GM21786 (cell line): ENCODE data around the gene MLLT10.

Experiments
- ATAC-seq: cut with Tn5 transposase; IDR thresholded peaks from one replicate; pipeline ENCODE4 v1.9.1; 2021; ENCODE audit not compliant: unreplicated experiment

Gene MLLT10

DNA sequence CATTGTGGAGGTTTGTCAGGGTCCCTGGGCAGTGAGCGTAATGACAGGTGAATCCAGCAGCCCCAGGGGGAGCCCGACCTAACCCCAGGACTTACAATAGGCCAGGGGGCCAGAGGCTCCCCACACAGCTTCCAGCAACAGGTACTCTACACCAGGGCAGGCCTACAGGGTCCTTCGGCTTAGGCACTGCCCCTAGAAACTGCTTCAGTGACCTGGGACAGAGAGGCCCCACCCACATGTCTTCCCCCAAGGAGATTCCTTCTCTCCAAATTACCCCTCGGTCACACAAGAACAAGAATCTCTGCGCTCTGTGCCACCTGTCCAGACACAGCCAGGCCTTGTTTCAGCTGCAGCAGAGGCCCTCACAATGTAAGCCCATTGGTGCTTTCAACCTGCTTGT is 32.9 kb upstream of the MLLT10 start:
- no peak for ATAC-seq

DNA sequence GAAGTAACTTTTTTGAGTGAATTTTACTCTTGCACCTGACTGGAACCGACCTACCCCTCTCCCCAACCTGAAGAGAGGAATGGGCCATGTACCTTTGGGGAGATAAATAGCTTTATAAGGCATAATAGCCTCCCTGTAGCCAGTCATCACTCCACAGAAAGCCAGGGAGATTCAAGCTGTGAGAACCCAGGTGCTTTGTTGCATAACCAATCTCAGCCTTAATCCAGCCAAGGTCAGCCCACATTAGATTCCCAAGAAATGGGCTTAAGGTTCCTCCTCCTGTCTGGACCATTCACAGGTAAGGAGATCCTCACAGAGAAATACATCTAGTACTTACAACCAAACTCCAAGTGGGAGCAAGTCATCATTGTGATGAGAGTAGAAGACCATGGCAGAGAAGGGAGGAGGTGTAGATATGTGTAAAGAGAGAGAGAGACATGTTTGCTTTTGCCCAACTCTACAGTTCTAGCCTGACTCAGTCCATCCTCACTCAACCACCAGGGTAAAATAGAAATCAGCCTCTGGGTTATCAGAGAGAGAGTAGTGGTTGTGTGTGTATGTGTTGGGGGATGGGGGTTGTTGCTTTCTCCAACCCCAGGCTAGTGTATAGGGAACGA is 32.2 kb upstream of the MLLT10 start:
- ATAC-seq: no peak

DNA sequence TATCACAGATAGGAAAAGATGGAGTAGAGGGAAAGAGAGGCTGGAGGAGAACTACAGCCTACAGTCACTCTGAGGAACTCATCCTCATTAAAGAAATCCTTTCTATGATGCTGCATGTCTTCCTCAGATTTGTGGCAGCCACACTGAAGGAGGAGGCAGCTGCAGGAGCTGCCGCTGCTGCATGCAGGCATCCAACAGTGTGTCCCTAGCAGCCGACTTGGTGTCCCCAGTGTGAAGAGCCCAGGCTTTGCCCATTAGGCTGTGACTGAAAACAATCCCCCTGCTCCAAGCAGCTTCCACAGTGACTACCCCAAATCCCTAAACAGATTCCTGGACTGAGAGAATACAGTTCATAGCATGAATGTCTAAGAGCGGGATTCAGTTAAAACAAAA is 31.7 kb upstream of the MLLT10 start:
- no peak for ATAC-seq

DNA sequence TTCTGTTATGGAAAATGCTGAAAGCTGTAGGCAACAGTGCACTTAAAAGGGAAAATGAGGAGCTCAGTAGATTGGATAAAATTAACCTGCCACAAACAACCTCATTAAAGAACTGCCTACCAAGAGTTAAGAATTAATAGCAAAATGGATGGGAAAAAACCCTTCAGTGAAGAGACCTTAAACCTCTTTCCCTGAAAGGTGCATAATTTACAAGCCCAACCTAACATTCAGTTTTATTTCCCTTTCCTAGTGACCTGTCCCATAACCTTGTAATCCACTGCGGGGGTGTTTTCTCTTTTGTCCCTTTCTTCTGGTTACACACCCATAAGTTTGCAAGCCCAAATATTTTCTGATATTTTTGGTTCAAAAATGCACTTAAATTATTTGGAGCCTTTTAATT is 30.5 kb upstream of the MLLT10 start:
- ATAC-seq: no peak

DNA sequence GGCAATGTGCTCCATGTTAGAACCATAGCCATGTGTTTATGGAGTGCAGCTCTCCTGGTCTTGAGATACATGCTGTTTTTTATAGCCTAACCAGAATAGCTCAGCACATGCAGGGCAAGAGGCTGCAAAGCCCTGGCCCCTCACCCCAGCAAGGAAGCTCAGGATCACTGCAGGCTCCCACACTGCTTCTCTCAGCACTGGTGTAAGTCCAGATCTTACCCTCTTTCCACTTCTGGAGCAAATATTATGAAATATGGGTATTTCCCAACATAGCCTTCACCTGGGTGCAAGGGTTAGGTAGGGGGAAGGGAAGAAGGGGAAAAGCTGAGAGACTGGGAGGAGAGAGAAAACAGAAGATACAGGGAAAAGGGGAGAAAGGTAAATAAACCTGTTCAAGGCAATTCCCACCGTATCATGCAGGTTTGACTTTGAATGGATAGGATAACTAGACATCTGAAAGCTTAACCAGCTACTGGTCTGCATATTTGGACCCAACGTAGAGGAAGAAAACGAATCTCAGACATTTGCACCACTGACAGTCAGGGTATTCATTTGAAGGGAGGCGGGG is 28.2 kb upstream of the MLLT10 start:
- ATAC-seq: no peak

DNA sequence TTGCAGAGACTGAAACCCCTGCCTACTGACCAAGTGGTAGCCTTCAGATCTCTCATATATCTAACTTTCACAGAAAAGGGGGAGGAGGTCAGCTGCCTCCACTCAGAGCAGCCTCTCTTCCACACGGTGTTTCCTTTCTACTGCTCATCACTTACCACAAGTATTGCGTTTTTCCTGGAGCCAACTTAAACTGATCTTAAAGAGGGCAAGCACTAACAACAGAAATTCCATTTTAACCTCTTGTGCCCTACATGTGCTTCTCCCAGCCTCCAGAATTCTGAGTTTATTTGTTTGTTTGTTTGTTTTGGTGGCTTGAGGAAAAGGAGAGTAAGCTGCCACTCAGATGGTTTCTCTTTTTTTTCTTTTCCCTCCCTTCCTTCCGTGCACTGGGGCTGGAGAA is 27.7 kb upstream of the MLLT10 start:
- ATAC-seq: no peak

DNA sequence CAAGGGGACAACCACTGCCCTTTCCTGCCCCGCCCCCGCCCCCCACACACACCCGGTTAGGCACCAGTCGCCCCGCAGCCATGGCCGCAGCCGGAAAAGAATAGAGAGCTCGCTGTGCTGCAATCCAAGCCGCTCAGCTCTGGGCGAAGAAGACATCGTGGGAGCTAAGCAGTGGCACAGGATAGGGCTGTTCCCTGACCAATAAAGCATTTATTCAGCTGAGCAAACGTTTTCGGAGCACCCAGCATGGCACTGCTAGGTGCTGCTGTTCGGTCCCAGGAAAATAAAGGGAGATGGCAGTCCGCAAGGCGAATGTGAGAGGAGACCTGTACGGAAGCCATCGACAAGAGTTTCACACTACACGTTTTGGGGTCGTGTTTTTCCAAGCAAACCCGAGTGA is 26.9 kb upstream of the MLLT10 start:
- ATAC-seq: no peak

DNA sequence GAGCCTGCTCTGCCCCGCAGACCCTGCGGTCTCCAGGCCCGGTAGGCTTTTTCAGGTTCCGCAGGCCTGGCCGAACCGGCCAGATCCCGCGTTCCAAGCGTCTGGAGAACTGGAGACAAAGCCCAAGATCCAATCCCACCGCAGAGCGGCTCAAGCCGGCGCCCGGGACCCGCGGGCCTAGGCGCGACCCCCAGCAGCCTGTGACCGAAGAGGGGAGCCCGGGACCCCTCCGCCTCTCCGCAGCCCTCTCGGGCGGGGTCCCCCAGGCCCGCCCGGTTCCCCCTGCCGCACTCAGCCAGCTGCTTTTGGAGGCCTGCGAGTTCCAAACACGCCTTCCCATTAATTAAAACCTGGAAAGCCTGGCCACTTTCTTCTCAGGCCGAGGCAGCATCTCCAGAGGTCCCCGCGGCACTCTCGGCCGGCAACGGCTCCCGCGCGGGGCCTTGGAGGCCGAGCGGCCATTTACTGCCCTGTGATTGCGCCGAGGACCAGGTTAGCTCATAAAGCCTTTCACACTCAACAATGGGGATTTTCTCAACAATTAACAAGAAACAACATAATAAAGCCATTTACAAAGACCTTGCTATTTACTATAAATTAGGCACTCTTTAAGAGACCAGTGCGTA is 25.2 kb upstream of the MLLT10 start:
- ATAC-seq: no peak

DNA sequence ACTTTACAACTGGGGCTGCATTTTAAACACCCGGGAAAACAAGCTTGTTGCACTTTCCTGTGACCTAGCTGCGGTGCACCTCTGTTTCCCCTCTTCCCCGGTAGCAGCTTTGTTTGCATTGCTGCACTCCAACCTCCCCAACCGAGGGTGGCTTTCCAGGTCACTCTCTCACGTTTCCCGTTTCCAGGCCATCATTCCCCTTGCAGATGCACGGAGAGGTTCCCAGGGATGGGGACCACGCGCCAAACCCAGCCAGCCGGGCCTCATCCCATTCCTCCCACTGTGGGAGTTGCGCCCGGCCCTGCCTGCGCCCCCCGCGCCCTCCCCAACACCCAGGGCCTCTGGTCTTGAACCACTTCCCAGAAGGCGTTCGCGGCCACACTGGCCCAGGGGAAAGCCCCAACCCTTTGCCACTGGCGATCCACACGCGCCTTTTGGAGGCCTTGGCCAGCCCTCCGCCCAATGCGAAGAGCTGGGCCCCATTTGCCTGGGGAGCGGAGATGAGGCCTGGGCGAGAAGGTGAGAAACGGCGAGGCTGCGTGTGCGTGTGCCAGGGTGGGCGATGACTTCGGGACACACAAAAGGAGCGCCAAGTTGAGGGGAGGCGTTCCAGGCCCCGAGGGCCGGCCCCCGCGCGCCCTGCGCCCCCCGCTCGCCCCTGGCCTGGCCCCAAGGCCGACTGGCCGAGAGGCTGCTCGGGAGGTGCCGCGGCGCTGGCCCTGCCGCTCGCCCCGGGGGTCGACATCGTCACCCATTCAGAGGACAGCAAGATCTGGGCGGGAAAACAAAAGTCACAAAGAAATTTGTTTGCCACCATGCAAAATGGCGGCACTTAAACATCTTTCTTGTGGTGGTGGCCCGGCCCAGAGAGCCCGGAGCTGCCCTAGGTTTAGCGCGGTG is 24.4 kb upstream of the MLLT10 start:
- no peak for ATAC-seq

DNA sequence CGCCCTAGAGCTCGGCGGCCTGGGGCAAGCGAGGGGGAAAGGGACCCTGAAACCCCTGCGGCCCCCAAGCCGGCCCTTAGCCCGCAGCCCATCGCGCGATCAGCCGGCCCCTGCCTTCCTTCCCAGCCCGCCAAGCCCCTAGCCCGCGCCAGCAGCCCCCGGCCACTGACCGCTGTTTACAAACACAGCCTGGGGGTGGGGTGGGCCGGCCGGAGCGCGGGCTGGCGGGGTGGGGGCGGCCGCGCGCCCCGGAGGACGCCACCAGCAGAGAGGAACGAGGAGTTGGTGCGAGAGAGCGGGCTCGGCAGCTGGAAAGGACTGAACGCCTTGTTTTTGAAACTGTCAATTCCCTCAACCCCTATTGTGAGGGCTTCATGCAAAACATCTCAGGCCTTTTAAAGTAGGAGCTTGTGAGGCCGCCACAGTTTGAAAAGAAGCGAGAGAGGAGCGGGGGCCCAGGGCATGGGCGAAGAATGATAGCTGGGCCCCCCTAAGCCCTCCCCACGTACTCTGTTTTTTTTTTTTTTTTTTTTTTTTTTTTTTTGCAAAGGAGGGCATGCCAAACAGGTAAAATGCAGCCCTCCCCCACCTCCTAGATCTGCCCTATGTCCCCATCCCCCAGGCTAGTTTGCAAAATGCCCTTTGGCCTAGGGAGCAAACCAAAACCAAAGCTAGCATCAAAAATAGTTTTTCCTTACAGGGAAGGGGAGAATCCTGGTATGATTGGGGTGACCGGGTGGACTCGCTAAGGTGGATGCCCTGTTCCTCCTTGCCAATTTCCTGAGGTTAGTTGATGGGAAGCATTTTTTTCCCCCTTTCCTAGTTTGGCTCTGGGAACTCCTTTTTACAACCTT is 23.6 kb upstream of the MLLT10 start:
- ATAC-seq: no peak

DNA sequence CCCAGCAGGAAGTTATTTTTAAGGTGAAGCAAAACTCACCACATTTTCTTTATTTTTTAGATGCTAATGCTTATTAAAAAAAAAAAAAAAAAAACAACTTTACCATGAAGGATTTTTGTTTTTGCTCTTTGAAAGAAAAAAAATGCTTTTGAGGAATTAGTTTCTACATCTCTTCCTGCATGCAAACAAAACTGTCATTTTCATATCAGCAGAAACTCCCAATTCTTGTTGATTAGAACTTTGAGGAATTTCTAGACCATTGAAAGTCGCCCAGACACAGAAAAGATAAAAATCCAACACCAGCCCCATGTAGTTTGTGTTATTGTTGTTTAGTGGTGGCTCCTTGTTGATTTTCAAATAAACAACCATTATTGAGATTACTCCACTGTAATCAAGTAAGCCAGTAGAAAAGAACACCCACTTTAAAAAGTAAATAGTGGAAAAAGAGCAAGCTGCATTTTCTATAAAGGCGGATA is 22.9 kb upstream of the MLLT10 start:
- ATAC-seq: no peak

DNA sequence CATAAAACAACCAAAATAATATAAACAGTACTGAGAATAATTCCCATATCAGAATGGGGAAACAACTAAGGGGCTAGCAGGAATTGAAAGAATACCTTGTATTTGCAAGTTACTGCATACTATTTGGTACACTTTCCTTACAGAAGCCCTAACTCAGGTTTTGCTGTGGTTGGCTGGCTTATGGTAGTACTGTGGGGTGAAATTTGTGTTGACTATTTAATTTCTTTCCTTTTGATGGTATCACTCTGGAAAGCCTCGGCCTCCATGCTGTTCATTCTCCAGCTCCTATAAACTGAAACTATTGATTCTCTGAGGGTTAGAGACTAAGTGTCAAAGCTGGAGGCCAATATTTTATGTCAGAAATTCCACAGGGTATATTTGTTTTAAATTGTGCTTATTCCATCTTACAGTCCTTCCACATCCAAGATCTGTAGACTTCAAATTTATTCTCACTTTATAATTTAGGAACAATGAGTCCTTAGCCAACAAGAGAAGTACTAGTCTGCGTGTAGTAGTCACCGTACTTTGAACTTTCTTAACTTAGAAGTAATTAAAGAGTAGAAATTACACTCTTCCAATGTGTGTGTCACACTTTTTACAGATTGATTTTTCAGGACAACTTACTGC is 22.0 kb upstream of the MLLT10 start:
- no peak for ATAC-seq

DNA sequence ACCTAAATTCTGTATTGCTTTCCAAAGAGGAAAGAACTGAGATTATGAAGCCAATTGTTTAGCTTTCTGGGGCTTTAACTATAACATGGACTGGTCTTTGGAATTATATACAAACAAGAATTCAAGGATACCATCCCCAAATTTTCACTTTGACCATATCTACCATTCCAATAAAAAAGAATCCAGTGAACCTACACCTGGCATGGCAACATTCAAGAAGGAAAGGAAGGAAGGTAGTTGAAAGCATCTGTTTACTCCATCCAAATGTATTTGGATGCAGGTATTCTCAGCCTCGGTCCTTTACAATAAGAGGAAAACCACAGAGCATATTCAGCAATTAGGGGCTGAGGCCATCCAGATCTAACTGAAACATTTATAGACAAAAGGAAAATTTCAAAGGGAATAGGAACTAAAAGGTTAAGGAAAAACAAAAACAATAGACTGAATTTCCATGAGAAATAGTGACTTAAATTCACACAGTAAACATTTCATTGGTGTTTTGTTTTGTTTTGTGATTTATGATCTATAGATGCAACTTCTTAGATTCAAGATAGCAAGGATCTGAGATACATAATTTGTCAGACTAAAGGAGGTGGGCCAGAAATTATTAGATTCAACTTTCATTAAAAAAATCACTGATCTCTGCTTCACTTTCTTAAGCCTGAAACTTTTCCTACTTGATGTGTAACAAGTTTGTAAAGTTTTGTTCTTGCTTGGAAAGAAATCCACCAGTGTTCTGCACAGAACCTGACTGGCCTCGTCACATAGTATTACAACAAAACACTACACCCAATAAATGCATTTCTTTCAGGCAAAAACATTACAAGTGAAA is 21.2 kb upstream of the MLLT10 start:
- no peak for ATAC-seq

DNA sequence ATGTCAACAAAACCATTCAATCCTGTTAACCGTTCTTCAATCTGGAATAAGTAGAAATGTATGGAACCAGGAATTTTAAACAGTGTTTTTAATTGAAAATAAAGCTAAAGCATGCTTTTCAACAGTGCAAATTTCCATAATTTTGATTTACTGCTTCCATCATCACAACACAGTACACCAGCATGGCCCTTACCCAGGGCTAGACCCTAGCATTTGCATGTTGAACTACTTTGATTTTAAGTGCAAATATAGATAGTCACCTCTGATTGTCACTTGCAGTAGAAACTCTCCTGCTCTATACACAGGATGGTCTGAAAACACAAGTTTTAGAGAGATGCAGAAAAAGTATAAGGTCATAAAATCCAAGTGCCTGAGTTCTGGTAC is 20.6 kb upstream of the MLLT10 start:
- ATAC-seq: no peak

DNA sequence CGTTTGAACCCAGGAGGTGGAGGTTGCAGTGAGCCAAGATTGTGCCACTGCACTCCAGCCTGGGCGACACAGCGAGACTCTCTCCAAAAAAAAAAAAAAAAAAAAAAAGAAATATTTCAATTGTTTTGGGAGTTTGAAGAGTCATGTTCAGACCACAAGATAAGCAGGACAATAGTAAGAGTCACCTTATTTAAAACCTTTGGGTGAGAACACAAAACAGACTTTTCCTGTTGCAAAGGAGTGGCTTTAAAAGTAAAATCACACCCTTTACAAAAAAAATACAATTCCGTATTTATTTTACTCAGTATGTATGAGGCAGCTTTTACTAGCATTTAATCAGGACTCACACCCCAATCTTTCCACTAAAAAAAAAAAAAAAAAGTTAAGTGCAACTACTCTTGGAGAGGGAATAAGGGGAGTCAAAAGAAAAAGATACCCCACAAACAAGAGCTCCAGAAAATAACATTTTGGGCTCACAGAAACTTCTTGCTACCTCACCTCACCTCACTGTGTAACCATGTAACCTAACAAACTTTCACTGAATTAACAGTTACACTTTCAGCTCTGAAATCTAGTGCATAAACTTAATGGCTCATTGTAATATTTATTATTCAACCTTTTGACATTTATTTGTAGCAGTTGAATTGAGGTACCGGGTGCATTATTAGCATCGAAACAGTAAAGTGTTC is 19.8 kb upstream of the MLLT10 start:
- ATAC-seq: no peak

DNA sequence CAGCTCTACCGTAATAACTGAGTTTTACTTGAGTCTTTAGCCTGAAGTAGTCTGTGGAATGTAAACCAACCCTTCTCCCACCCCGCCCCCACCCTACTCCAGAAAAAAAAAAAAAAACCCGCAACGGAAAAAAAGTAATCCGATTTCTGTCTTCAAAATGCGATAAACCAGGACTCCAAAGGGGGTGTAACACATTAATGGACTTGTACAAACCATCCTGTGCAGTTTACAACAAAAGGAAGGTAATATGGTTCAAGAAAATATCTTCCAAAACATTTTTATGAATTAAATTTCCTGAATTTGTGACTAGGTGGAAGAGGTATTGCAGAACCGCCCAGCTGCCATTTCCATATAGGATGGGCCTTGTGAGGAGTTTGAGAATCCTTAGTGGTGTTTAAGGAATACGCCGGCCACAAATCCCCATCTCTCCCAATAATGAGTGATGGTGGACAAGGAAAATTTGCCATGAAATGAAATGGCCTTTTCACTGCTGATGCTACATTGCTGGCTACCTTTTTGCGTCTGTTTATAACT is 19.1 kb upstream of the MLLT10 start:
- ATAC-seq: no peak

DNA sequence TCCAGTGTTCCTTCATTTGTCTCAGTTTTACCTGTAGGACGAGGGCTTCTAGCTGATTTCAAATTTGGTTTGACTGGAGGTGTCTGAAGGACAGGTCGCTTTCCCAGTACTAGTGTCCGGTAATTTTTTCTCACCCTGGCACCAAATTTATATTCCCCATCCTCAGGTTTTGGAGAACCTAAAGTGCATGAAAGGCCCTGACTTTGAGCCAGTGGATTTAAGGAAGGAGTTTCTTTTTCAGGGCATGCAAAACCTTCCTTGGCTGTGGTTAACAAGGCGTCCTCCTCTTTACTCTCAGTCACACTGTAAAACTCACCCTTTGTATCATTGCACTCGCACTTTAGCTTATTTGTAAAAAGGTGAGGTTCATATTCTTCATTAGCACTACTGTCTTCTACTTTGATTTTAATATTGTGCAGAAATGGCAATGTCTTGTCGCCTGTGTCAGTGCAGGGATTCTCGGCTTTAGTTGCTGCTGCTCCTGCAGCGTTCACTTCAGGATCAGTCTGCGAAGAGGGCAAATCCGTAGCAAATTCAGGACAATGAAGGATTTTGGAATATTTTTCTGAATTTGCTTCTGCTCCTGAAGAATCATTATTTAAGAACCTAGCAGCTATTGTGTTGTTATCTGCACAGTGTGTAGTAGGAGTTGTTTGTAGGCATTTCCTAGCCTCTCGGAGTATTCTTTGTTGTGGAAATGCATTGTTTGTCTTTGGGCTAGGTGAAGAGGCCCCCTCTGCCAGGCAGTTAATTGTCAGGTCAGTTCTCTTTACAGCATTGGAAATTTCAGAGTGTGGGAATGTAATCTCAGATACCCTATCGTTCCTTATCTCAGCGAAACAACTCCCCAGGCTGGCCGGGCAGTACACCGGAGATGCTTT is 18.4 kb upstream of the MLLT10 start:
- ATAC-seq: no peak
